Tibial artery (tissue), 4 donors: ENCODE measurements around the gene ATF3.

ENCODE experiments used
- DNase-seq, 2 donors: peaks; one replicate each; pipeline ENCODE4 v3.0.0-alpha.2; 2019
- H3K27ac ChIP-seq, 2 donors: fragments of 200-600 bp; sonication (generic) in 1 of 2; 1 replicate in 1 of 2; 2 replicates in 1 of 2; pipeline ENCODE4 v1.5.1; 2018 to 2019; ENCODE audit warnings: mild to moderate bottlenecking in 1 of 2
- H3K27me3 ChIP-seq, 2 donors: fragments of 200-600 bp; sonication (generic) in 1 of 2; one replicate each; pipeline versions ENCODE4 v1.5.1 to v1.6.0; 2016 to 2019
- H3K36me3 ChIP-seq, 3 donors: fragments of 200-600 bp; sonication (generic) in 2 of 3; one replicate each; pipeline ENCODE4 v1.5.1; 2016 to 2019; ENCODE audit warnings: mild to moderate bottlenecking in 2 of 3
- H3K4me1 ChIP-seq, 4 donors: fragments of 200-600 bp; sonication (generic) in 2 of 4; 1 replicate in 3 of 4; 2 replicates in 1 of 4; pipeline ENCODE4 v1.5.1; 2016 to 2019
- H3K4me3 ChIP-seq, 2 donors: fragments of 200-600 bp; sonication (generic) in 1 of 2; 1 replicate in 1 of 2; 2 replicates in 1 of 2; pipeline ENCODE4 v1.5.1; 2018 to 2019; ENCODE audit warnings: mild to moderate bottlenecking in 2 of 2
- H3K9me3 ChIP-seq, 3 donors: fragments of 200-600 bp; sonication (generic) in 1 of 3; one replicate each; pipeline ENCODE4 v1.5.1; 2016 to 2019
- CTCF ChIP-seq, 2 experiments: fragments of 200-600 bp in 1 of 2; fragments of 450-650 bp in 1 of 2; IDR thresholded peaks; one replicate each; pipeline ENCODE4 v1.5.1; 2017 to 2019; ENCODE audit warnings: antibody characterized with exemption in 2 of 2, mild to moderate bottlenecking in 1 of 2, moderate library complexity in 1 of 2
- intact Hi-C: fragments of 100-400 bp; cut with DNase I; formaldehyde crosslinking; loops from one replicate; pipeline ENCODE4 v1.15.0; 2023; ENCODE audit warnings: low total_unique reads

Gene ATF3

GRCh38 chr1:212574732-212575131 is 33.8 kb upstream of the ATF3 start:
- intact Hi-C loops: no loop called here
- H3K9me3 ChIP-seq: no peaks in the 10 kb centered on the region
- H3K36me3 ChIP-seq: no peaks in the 10 kb centered on the region
- DNase-seq: no peak
- H3K27me3 ChIP-seq: no peaks in the 10 kb centered on the region
- no peak for TF ChIP-seq CTCF (IDR thresholded peaks at IDR 0.05)
- no peak overlapping the region for H3K4me3 ChIP-seq
- no peaks in the 10 kb centered on the region for H3K4me1 ChIP-seq
- no peak overlapping the region for H3K27ac ChIP-seq

GRCh38 chr1:212575333-212575732 is 33.2 kb upstream of the ATF3 start:
- DNase-seq: no peak
- Histone ChIP-seq H3K27ac (no peak overlapping the region), H3K4me1 (peaks cover 0 to 5% (median 4%) of the 10 kb centered on the region in 4 donors), H3K4me3 (no peak overlapping the region), H3K27me3 (no peaks in the 10 kb centered on the region), H3K36me3 (no peaks in the 10 kb centered on the region), H3K9me3 (no peaks in the 10 kb centered on the region)
- intact Hi-C loops: no loop called here
- no peak for TF ChIP-seq CTCF (IDR thresholded peaks at IDR 0.05)

- intact Hi-C loops: no loop called here
- Histone ChIP-seq H3K4me1 (peaks cover 0 to 15% (median 5%) of the 10 kb centered on the region in 4 donors), H3K27me3 (no peaks in the 10 kb centered on the region), H3K36me3 (no peaks in the 10 kb centered on the region), H3K4me3 (no peak overlapping the region), H3K27ac (no peak overlapping the region), H3K9me3 (no peaks in the 10 kb centered on the region)
- DNase-seq: no peak
- TF ChIP-seq CTCF (IDR thresholded peaks at IDR 0.05): no peak
Observed at GRCh38 chr1:212578041-212578440, 30.5 kb upstream of the ATF3 start.

GRCh38 chr1:212581034-212581433 is 27.5 kb upstream of the ATF3 start:
- no peak for TF ChIP-seq CTCF (IDR thresholded peaks at IDR 0.05)
- intact Hi-C loops: no loop called here
- no peak for DNase-seq
- no peak overlapping the region for H3K4me3 ChIP-seq
- H3K27me3 ChIP-seq: no peaks in the 10 kb centered on the region
- no peaks in the 10 kb centered on the region for H3K36me3 ChIP-seq
- H3K9me3 ChIP-seq: no peaks in the 10 kb centered on the region
- peaks cover 0 to 20% (median 5%) of the 10 kb centered on the region in 4 donors for H3K4me1 ChIP-seq
- H3K27ac ChIP-seq: no peak overlapping the region

GRCh38 chr1:212582291-212582690 is 26.3 kb upstream of the ATF3 start:
- intact Hi-C loops: no loop called here
- Histone ChIP-seq H3K4me1 (peaks cover 0 to 20% (median 5%) of the 10 kb centered on the region in 4 donors), H3K36me3 (no peaks in the 10 kb centered on the region), H3K27ac (no peak overlapping the region), H3K4me3 (no peak overlapping the region), H3K9me3 (no peaks in the 10 kb centered on the region), H3K27me3 (peaks cover 0 to 4% of the 10 kb centered on the region in 2 donors)
- no peak for TF ChIP-seq CTCF (IDR thresholded peaks at IDR 0.05)
- no peak for DNase-seq
